ENCODE measurements around the gene CFTR. TPM values are rescaled to one million over a fixed set of nuclear protein-coding genes. Genes with fewer than 3 reads are reported as not detected.

CFTR gene
- total RNA-seq, 1 donor from 2014 or later: 11.0 TPM

GRCh38 chr7:117565226-117565625 lies 85.4 kb downstream of the CFTR start:
- no peaks in the 10 kb centered on the region for H3K27me3 Mint-ChIP-seq
- no peak overlapping the region for H3K4me3 Mint-ChIP-seq
- H3K9me3 Mint-ChIP-seq: no peaks in the 10 kb centered on the region
- no peak for TF ChIP-seq CTCF (conservative IDR thresholded peaks at IDR 0.05)
- no peak overlapping the region for H3K27ac Mint-ChIP-seq
- no peak for DNase-seq (ENCODE audit: extremely low spot score, unreplicated experiment)
- no peaks in the 10 kb centered on the region for H3K36me3 Mint-ChIP-seq
- no peaks in the 10 kb centered on the region for H3K4me1 Mint-ChIP-seq (ENCODE audit: unreplicated experiment)

- Mint-ChIP-seq H3K4me1 (ENCODE audit: unreplicated experiment) (no peaks in the 10 kb centered on the region), H3K36me3 (no peaks in the 10 kb centered on the region), H3K27me3 (peaks cover 3% of the 10 kb centered on the region), H3K27ac (no peak overlapping the region), H3K4me3 (no peak overlapping the region), H3K9me3 (no peaks in the 10 kb centered on the region)
- TF ChIP-seq CTCF (conservative IDR thresholded peaks at IDR 0.05): no peak
- DNase-seq (ENCODE audit: extremely low spot score, unreplicated experiment): no peak
Measured at GRCh38 chr7:117567781-117568180, 88.0 kb downstream of the CFTR start.

- DNase-seq (ENCODE audit: extremely low spot score, unreplicated experiment): no peak
- Mint-ChIP-seq H3K27me3 (peaks cover 6% of the 10 kb centered on the region), H3K36me3 (no peaks in the 10 kb centered on the region), H3K4me3 (no peak overlapping the region), H3K27ac (no peak overlapping the region), H3K9me3 (no peaks in the 10 kb centered on the region), H3K4me1 (ENCODE audit: unreplicated experiment) (no peaks in the 10 kb centered on the region)
- no peak for TF ChIP-seq CTCF (conservative IDR thresholded peaks at IDR 0.05)
Measured at GRCh38 chr7:117572856-117573620, 93.2 kb downstream of the CFTR start.

GRCh38 chr7:117581424-117581823 lies 101.6 kb downstream of the CFTR start:
- no peak for TF ChIP-seq CTCF (conservative IDR thresholded peaks at IDR 0.05)
- peaks cover 4% of the 10 kb centered on the region for H3K36me3 Mint-ChIP-seq
- H3K4me3 Mint-ChIP-seq: no peak overlapping the region
- no peaks in the 10 kb centered on the region for H3K27me3 Mint-ChIP-seq
- DNase-seq (ENCODE audit: extremely low spot score, unreplicated experiment): no peak
- H3K9me3 Mint-ChIP-seq: no peaks in the 10 kb centered on the region
- no peaks in the 10 kb centered on the region for H3K4me1 Mint-ChIP-seq (ENCODE audit: unreplicated experiment)
- H3K27ac Mint-ChIP-seq: no peak overlapping the region

- TF ChIP-seq CTCF (conservative IDR thresholded peaks at IDR 0.05): no peak
- H3K9me3 Mint-ChIP-seq: no peaks in the 10 kb centered on the region
- H3K27ac Mint-ChIP-seq: no peak overlapping the region
- H3K4me3 Mint-ChIP-seq: no peak overlapping the region
- H3K4me1 Mint-ChIP-seq (ENCODE audit: unreplicated experiment): no peaks in the 10 kb centered on the region
- DNase-seq (ENCODE audit: extremely low spot score, unreplicated experiment): no peak
- H3K36me3 Mint-ChIP-seq: peaks cover 4% of the 10 kb centered on the region
- no peaks in the 10 kb centered on the region for H3K27me3 Mint-ChIP-seq
Measured at GRCh38 chr7:117582219-117582704, 102.4 kb downstream of the CFTR start.
